Neural crest cell (in vitro differentiated cells): ENCODE results near the gene OTUD1. TPM values are rescaled to one million over a fixed set of nuclear protein-coding genes. Genes with fewer than 3 reads are reported as not detected.
A peak's percentile ranks its signal among the peaks of the same experiment; 100 is the strongest.

Experiments
- DNase-seq: peaks from one replicate; pipeline ENCODE4 v3.0.0; 2021; ENCODE audit warnings: low read depth, mixed read lengths, low spot score
- H3K27ac Mint-ChIP-seq: one replicate; pipeline ENCODE4 v1.8.0; 2021; ENCODE audit warnings: mild to moderate bottlenecking, mixed read lengths; ENCODE audit not compliant: unreplicated experiment
- H3K27me3 Mint-ChIP-seq: 2 replicates; pipeline ENCODE4 v1.8.0; 2021; ENCODE audit warnings: low read depth, mild to moderate bottlenecking, mixed read lengths
- H3K36me3 Mint-ChIP-seq: 2 replicates; pipeline ENCODE4 v1.8.0; 2021; ENCODE audit warnings: low read depth, mild to moderate bottlenecking, mixed read lengths
- H3K4me1 Mint-ChIP-seq: 2 replicates; pipeline ENCODE4 v1.8.0; 2021; ENCODE audit warnings: mixed read lengths
- H3K4me3 Mint-ChIP-seq: one replicate; pipeline ENCODE4 v1.8.0; 2021; ENCODE audit warnings: mild to moderate bottlenecking, mixed read lengths
- H3K9me3 Mint-ChIP-seq: 2 replicates; pipeline ENCODE4 v1.8.0; 2021; ENCODE audit warnings: mixed read lengths
- CTCF ChIP-seq: fragments of 200-600 bp; sonication (generic); conservative IDR thresholded peaks from 2 replicates; pipeline ENCODE4 v1.5.0; 2021; ENCODE audit warnings: antibody characterized with exemption, mild to moderate bottlenecking
- total RNA-seq: library from RNA; stranded (reverse); gene quantifications from 2 replicates; pipeline ENCODE4 v1.2.1, GENCODE V29; 2021

Gene OTUD1
- total RNA-seq, 1 donor from 2014 or later = 3.3 TPM

- Mint-ChIP-seq H3K36me3 (no peaks in the 10 kb centered on the region), H3K4me3 (no peak overlapping the region), H3K27ac (no peak overlapping the region), H3K9me3 (peaks cover 5% of the 10 kb centered on the region), H3K27me3 (no peaks in the 10 kb centered on the region), H3K4me1 (no peaks in the 10 kb centered on the region)
- DNase-seq = no peak
- no peak for TF ChIP-seq CTCF
These were observed 14.6 kb downstream of the OTUD1 start for GRCh38 chr10:23453465-23453864.

- Mint-ChIP-seq H3K27me3 (no peaks in the 10 kb centered on the region), H3K27ac (no peak overlapping the region), H3K36me3 (no peaks in the 10 kb centered on the region), H3K4me3 (no peak overlapping the region), H3K9me3 (peaks cover 5% of the 10 kb centered on the region), H3K4me1 (peaks cover 26% of the 10 kb centered on the region)
- DNase-seq = no peak
- TF ChIP-seq CTCF = no peak
These were observed 18.9 kb downstream of the OTUD1 start for GRCh38 chr10:23457632-23458417.

- Mint-ChIP-seq H3K27ac (peak overlapping the region; percentile 81), H3K9me3 (peaks cover 5% of the 10 kb centered on the region), H3K4me3 (no peak overlapping the region), H3K27me3 (no peaks in the 10 kb centered on the region), H3K4me1 (peaks cover 26% of the 10 kb centered on the region), H3K36me3 (no peaks in the 10 kb centered on the region)
- no peak for TF ChIP-seq CTCF
- DNase-seq = no peak
These were observed 20.5 kb downstream of the OTUD1 start for GRCh38 chr10:23459308-23459939.

GRCh38 chr10:23461557-23461956, 22.7 kb downstream of the OTUD1 start:
- peaks cover 26% of the 10 kb centered on the region for H3K4me1 Mint-ChIP-seq
- no peak for TF ChIP-seq CTCF
- DNase-seq = no peak
- H3K4me3 Mint-ChIP-seq = no peak overlapping the region
- no peaks in the 10 kb centered on the region for H3K27me3 Mint-ChIP-seq
- peaks cover 5% of the 10 kb centered on the region for H3K9me3 Mint-ChIP-seq
- H3K36me3 Mint-ChIP-seq = no peaks in the 10 kb centered on the region
- H3K27ac Mint-ChIP-seq = no peak overlapping the region

GRCh38 chr10:23467012-23467411, 28.1 kb downstream of the OTUD1 start:
- peaks cover 3% of the 10 kb centered on the region for H3K4me1 Mint-ChIP-seq
- TF ChIP-seq CTCF = no peak
- H3K36me3 Mint-ChIP-seq = no peaks in the 10 kb centered on the region

More at GRCh38 chr10:23467012-23467411, 28.1 kb downstream of the OTUD1 start:
- no peak overlapping the region for H3K4me3 Mint-ChIP-seq
- DNase-seq = no peak
- peaks cover 27% of the 10 kb centered on the region for H3K27me3 Mint-ChIP-seq
- H3K9me3 Mint-ChIP-seq = no peaks in the 10 kb centered on the region
- no peak overlapping the region for H3K27ac Mint-ChIP-seq
